OCI-LY3 (cell line): ENCODE results near the gene KLHL29.

Experiments used
- EZH2phosphoT487 ChIP-seq: fragments of 200-600 bp; shearing (Covaris generic); IDR thresholded peaks from 2 replicates; pipeline ENCODE4 v1.6.1; 2018; ENCODE audit warnings: antibody characterized with exemption, mixed run types, low read depth
- TF ChIP-seq, protein P1 (sequence below): fragments of 200-600, 300-600 bp; sonication (generic); IDR thresholded peaks from 2 replicates; pipeline ENCODE4 v1.5.1; 2014; ENCODE audit warnings: antibody characterized with exemption, low read length, low read depth

DNA sequence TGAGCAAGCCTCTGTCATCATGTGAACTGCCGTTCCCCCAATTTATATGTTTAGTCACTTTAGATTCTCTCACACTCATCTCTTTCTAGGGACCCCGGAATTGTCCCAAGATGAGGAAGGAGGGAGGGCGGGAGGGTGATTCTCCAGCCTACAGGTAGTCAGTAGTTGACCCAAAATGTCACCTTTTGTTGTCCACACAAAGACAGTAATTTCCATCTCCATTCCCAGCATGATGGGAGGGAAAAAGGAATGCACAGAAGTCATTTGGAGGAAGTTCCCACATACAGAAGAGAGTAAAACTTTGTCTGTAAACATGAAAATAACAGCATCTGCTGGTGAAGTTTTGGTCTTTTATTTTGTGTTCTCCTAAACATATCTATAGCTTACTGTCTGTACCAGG, 222.9 kb downstream of the KLHL29 start:
- TF ChIP-seq, protein P1, sequence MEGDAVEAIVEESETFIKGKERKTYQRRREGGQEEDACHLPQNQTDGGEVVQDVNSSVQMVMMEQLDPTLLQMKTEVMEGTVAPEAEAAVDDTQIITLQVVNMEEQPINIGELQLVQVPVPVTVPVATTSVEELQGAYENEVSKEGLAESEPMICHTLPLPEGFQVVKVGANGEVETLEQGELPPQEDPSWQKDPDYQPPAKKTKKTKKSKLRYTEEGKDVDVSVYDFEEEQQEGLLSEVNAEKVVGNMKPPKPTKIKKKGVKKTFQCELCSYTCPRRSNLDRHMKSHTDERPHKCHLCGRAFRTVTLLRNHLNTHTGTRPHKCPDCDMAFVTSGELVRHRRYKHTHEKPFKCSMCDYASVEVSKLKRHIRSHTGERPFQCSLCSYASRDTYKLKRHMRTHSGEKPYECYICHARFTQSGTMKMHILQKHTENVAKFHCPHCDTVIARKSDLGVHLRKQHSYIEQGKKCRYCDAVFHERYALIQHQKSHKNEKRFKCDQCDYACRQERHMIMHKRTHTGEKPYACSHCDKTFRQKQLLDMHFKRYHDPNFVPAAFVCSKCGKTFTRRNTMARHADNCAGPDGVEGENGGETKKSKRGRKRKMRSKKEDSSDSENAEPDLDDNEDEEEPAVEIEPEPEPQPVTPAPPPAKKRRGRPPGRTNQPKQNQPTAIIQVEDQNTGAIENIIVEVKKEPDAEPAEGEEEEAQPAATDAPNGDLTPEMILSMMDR = no peak
- TF ChIP-seq EZH2phosphoT487 = no peak
